Thymus (tissue), 11 donors: ENCODE measurements around the gene MRPL40. TPM values are rescaled to one million over a fixed set of nuclear protein-coding genes. Genes with fewer than 3 reads are reported as not detected.

Experiments
- DNase-seq, 9 donors: peaks; one replicate each; pipeline ENCODE4 v3.0.0-alpha.2; 2013; ENCODE audit warnings: low spot score in 9 of 9, low read depth in 6 of 9, missing footprints in 1 of 9
- H3K27ac ChIP-seq, 2 donors: one replicate each; pipeline ENCODE4 v1.5.1; 2013; ENCODE audit warnings: control low read depth in 1 of 2, low read depth in 1 of 2, low read length in 1 of 2, mild to moderate bottlenecking in 1 of 2, moderate library complexity in 1 of 2
- H3K27me3 ChIP-seq, 2 donors: one replicate each; pipeline ENCODE4 v1.5.1; 2013; ENCODE audit warnings: low read length in 1 of 2; ENCODE audit not compliant: control insufficient read depth in 2 of 2, insufficient read depth in 1 of 2
- H3K36me3 ChIP-seq, 2 donors: one replicate each; pipeline ENCODE4 v1.5.1; 2013; ENCODE audit warnings: low read length in 1 of 2, mild to moderate bottlenecking in 1 of 2, moderate library complexity in 1 of 2; ENCODE audit not compliant: control insufficient read depth in 2 of 2, insufficient read depth in 2 of 2
- H3K4me1 ChIP-seq, 2 donors: one replicate each; pipeline ENCODE4 v1.5.1; 2013; ENCODE audit warnings: low read length in 2 of 2; ENCODE audit not compliant: control insufficient read depth in 2 of 2, insufficient read depth in 2 of 2
- H3K4me3 ChIP-seq, 2 donors: one replicate each; pipeline ENCODE4 v1.5.1; 2013; ENCODE audit warnings: low read length in 2 of 2, control low read depth in 1 of 2, mild to moderate bottlenecking in 1 of 2
- H3K9me3 ChIP-seq, 2 donors: one replicate each; pipeline ENCODE4 v1.5.1; 2013; ENCODE audit warnings: low read length in 1 of 2, mild to moderate bottlenecking in 1 of 2; ENCODE audit not compliant: control insufficient read depth in 2 of 2, insufficient read depth in 1 of 2
- WGBS: extraction: QIAGEN DNeasy Blood & Tissue Kit; methylation state at CpG from one replicate; pipeline ENCODE4 v1.1.7; 2013; 5-methylcytosine and 5-hydroxymethylcytosine counted together
- polyA plus RNA-seq: library from polyadenylated mRNA; stranded (reverse); fragments of 200-250 nt; gene quantifications from one replicate; pipeline ENCODE4 v1.2.3, GENCODE V29; 2013
- total RNA-seq: library from RNA; stranded (reverse); fragments of 120-200 nt; gene quantifications from one replicate; pipeline ENCODE4 v1.2.4, GENCODE V29; 2013
- donor health status: healthy.

The MRPL40 gene
- total and polyA plus RNA-seq, 2 donors, result 36.5 to 50.6 TPM

- H3K4me1 ChIP-seq, result peaks cover 12 to 15% of the 10 kb centered on the region in 2 donors
- WGBS, result 4% methylated on average over 31 of the region's 31 CpGs
Observed at GRCh38 chr22:19478045-19478900, 45.9 kb downstream of the MRPL40 start.

GRCh38 chr22:19478901-19479354 lies 46.6 kb downstream of the MRPL40 start, which contains the start of gene UFD1:
Gene UFD1 (minus strand): TSS chr22:19479193. CDS start chr22:19479085, 108 bp downstream.
- Histone ChIP-seq H3K36me3 (peaks cover 13 to 26% of the 10 kb centered on the region in 2 donors), H3K27ac (peak within 1 kb of the TSS; percentile 95), H3K4me3 (peak within 1 kb of the TSS; percentile 78 to 89), H3K4me1 (peaks cover 12 to 15% of the 10 kb centered on the region in 2 donors), H3K27me3 (no peaks in the 10 kb centered on the region), H3K9me3 (no peaks in the 10 kb centered on the region)
- no peak for DNase-seq
- under 1% methylated on average over 42 of the region's 42 CpGs for WGBS

More at GRCh38 chr22:19478045-19478900, 45.9 kb downstream of the MRPL40 start:
- peaks cover 17 to 27% of the 10 kb centered on the region in 2 donors for H3K36me3 ChIP-seq
- no peaks in the 10 kb centered on the region for H3K9me3 ChIP-seq
- peak overlapping the region; percentile 60 to 95 for H3K27ac ChIP-seq
- peak overlapping the region; percentile 78 to 89 for H3K4me3 ChIP-seq
- DNase-seq, result peak in 4 of 9 donors; percentile 16 to 51 (median 25)
- H3K27me3 ChIP-seq, result no peaks in the 10 kb centered on the region

GRCh38 chr22:19479355-19480172 lies 47.2 kb downstream of the MRPL40 start, which contains the start of gene CDC45:
Gene CDC45 (plus strand): TSS chr22:19479920. CDS start chr22:19479969, 49 bp downstream.
- DNase-seq, result peak; percentile 90 to 99 (median 96)
- Histone ChIP-seq H3K4me1 (peaks cover 12 to 15% of the 10 kb centered on the region in 2 donors), H3K27ac (peak within 1 kb of the TSS; percentile 95), H3K4me3 (peak within 1 kb of the TSS; percentile 78 to 89), H3K9me3 (no peaks in the 10 kb centered on the region), H3K36me3 (peaks cover 17 to 28% of the 10 kb centered on the region in 2 donors), H3K27me3 (no peaks in the 10 kb centered on the region)
- under 1% methylated on average over 50 of the region's 50 CpGs for WGBS

- H3K27me3 ChIP-seq, result no peaks in the 10 kb centered on the region
- H3K36me3 ChIP-seq, result peaks cover 15 to 30% of the 10 kb centered on the region in 2 donors
- H3K4me3 ChIP-seq, result peak overlapping the region; percentile 78 to 89
- peaks cover 12 to 15% of the 10 kb centered on the region in 2 donors for H3K4me1 ChIP-seq
- H3K9me3 ChIP-seq, result no peaks in the 10 kb centered on the region
- no peak for DNase-seq
- under 1% methylated on average over 15 of the region's 15 CpGs for WGBS
- H3K27ac ChIP-seq, result no peak overlapping the region
Observed at GRCh38 chr22:19480173-19480568, 47.8 kb downstream of the MRPL40 start.

GRCh38 chr22:19480789-19481188 lies 48.4 kb downstream of the MRPL40 start:
- Histone ChIP-seq H3K9me3 (no peaks in the 10 kb centered on the region), H3K27me3 (no peaks in the 10 kb centered on the region), H3K36me3 (peaks cover 15 to 32% of the 10 kb centered on the region in 2 donors), H3K4me1 (peaks cover 12 to 15% of the 10 kb centered on the region in 2 donors), H3K4me3 (peak overlapping the region in 1 of 2 donors; percentile 78), H3K27ac (no peak overlapping the region)
- no peak for DNase-seq
- WGBS, result 88% methylated on average over 10 of the region's 10 CpGs

- Histone ChIP-seq H3K9me3 (no peaks in the 10 kb centered on the region), H3K36me3 (peaks cover 12 to 35% of the 10 kb centered on the region in 2 donors), H3K27ac (no peak overlapping the region), H3K27me3 (no peaks in the 10 kb centered on the region), H3K4me3 (no peak overlapping the region), H3K4me1 (peaks cover 12 to 15% of the 10 kb centered on the region in 2 donors)
- WGBS, result 97% methylated on average over 9 of the region's 9 CpGs
- DNase-seq, result no peak
Observed at GRCh38 chr22:19482297-19482696, 50.0 kb downstream of the MRPL40 start.

- Histone ChIP-seq H3K36me3 (peaks cover 12 to 39% of the 10 kb centered on the region in 2 donors), H3K4me1 (peaks cover 7 to 9% of the 10 kb centered on the region in 2 donors), H3K4me3 (no peak overlapping the region), H3K27me3 (no peaks in the 10 kb centered on the region), H3K27ac (no peak overlapping the region), H3K9me3 (no peaks in the 10 kb centered on the region)
- 92% methylated on average over 8 of the region's 8 CpGs for WGBS
- no peak for DNase-seq
Observed at GRCh38 chr22:19483481-19484244, 51.3 kb downstream of the MRPL40 start.
